ENCODE results near the gene TPTE2.
"Not testable (repeated sequence)": the region's sequence is repeated elsewhere in the genome, so short reads cannot be mapped to it uniquely, and the experiment has no call there.

The TPTE2 gene

GRCh38 chr13:19567820-19568534, 6.6 kb upstream of the TPTE2 start:
- no peak for DNase-seq (ENCODE audit: low read depth in 2 of 2, low spot score in 1 of 2)

DNA sequence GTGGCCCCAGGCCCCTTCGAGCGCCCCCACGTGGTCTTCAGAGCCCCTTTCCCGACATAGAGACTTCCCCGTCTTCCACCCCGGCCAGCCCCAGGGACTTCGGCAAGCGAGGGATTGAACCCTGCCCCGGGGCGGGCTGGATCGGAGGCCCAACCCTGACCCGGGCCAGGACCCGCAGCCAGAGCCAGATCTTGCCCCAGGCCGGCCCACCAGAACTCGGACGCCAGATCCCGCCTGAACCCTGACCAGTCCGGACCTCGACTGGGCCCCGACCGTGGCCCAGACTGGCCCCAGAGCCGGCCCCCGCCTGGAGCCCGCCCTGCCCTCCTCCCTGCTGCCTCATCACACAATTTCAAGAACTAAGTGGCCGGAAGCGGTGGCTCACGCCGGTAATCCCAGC, 253 bp upstream of the TPTE2 start:
- DNase-seq (ENCODE audit: low read depth in 2 of 2, low spot score in 1 of 2): no peak

- DNase-seq (ENCODE audit: low read depth in 2 of 2, low spot score in 1 of 2): not testable (repeated sequence)
Measured at GRCh38 chr13:19560672-19561071, 660 bp downstream of the TPTE2 start.

DNA sequence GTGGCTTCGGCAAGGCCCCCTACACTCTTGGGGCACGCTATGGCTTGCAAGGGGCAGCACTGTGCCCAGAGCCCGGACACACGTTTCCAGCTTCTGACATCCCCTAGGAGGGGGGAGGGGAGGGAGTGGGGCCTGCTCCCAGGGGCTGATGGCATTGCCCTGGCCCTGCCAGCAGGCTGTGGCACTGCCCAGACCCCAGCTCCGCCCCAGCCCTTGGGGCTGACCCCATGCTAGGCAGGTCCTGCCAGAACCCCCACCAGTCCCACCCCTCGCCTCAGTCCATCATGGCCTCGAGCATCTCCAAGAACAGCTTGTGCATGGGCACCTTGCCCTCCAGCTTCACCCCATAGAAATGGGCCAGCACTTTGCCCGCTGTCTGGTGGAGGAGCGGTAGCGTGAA, 1.6 kb downstream of the TPTE2 start:
- DNase-seq (ENCODE audit: low read depth in 2 of 2, low spot score in 1 of 2): not testable (repeated sequence)

GRCh38 chr13:19557287-19557686, 4.0 kb downstream of the TPTE2 start:
- not testable (repeated sequence) for DNase-seq (ENCODE audit: low read depth in 2 of 2, low spot score in 1 of 2)

GRCh38 chr13:19549245-19549644, 12.1 kb downstream of the TPTE2 start:
- DNase-seq (ENCODE audit: low read depth in 2 of 2, low spot score in 1 of 2): not testable (repeated sequence)

GRCh38 chr13:19525634-19526033, 35.7 kb downstream of the TPTE2 start:
- not testable (repeated sequence) for DNase-seq (ENCODE audit: low read depth in 2 of 2, low spot score in 1 of 2)

DNA sequence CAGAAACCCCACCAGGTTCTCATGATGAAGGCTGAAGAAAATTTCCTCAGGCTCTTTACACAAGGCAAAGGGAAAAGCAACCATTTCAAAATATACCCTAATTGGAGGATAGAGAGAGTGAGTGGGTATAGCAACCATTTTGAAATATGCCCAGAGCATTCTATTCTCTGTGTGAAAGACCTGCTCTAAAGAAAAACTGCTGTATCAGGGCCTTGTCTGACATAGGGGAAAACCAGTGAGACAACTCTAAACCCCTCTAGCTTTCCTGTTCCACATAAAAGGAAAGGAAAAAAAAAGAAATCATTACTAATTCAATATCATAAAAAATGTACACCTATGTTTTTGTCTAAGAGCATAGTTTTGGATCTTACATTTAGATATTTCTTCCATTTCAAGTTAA, 42.3 kb downstream of the TPTE2 start:
- DNase-seq (ENCODE audit: low read depth in 2 of 2, low spot score in 1 of 2): no peak

DNA sequence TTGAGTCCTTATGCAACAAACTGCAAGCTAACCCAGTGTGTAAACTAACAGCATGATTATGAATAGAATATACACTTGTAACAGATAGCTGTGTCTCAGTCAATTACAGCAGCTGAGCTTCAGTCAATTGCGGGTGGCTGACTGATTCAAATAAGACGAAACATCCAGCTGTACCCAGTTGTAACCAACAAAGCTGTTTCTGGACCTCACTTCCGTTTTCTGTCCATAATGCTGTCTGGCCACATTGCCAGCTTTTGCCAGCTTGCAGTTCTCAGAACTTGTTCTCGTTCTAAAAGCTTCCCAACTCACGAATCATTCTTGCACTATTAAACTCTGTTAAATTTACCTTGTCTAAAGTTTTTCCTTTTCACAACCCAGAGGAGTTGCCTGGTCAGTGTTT, 53.7 kb downstream of the TPTE2 start:
- DNase-seq (ENCODE audit: low read depth in 2 of 2, low spot score in 1 of 2): not testable (repeated sequence)

DNA sequence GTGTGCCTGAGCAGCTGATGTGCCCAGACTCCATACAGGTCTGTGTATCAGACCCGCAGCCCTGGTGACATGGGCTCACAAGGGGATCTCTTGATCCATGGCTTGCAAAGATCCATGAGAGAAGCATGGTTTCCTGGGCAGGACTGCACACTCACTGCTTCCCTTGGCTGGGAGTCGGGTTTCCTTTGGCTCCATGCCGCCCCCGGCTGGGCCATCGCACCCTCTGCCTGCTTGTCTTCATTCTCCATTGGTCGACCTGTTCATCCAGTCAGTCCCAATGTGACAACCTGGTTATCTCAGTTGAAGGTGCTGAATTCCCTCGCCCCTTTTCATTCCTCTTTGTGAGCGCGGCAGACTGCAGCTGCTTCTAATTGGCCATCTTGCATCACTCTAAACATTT, 101.2 kb downstream of the TPTE2 start:
- DNase-seq (ENCODE audit: low read depth in 2 of 2, low spot score in 1 of 2): not testable (repeated sequence)

GRCh38 chr13:19439056-19439686, 122.2 kb downstream of the TPTE2 start:
- not testable (repeated sequence) for DNase-seq (ENCODE audit: low read depth in 2 of 2, low spot score in 1 of 2)

DNA sequence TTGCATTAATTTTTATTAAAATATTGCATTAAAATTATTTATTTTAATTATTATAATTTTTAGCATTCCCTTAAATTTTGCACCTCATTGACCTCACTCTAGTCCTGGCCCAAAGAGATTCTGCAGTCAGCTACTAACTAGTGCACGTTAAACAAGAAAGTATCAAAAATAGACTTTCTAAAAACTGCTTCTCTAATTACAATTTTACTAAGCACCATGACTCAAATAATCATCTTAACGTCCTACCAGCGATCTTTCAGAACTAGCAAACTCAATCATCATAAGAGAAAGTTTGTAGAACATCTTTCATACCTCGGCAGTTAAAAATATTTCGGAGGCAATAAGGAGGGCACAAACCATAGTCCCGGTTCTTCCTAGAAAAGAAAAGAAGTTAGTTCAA, 123.6 kb downstream of the TPTE2 start:
- DNase-seq (ENCODE audit: low read depth in 2 of 2, low spot score in 1 of 2): not testable (repeated sequence)

GRCh38 chr13:19422236-19422635, 139.1 kb downstream of the TPTE2 start:
- not testable (repeated sequence) for DNase-seq (ENCODE audit: low read depth in 2 of 2, low spot score in 1 of 2)

DNA sequence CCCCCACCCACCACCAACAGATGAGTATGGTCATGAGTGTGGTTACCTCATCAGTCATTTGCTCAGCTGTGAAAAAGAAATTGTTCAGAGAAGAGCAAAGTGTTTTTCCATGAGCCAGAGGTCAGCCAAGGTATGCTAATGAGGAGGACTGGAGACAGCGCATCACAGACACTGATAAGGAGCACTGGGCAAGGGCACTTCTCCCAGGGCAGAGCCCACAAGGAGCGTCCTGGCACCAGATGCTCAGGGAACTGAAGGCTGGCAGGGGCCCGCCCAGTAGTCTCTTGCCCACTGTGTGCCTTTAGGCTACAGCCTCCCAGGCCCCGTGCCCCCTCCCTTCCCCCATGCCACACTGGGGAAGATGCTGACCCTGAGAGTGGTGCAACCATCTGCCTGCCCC, 148.8 kb downstream of the TPTE2 start:
- not testable (repeated sequence) for DNase-seq (ENCODE audit: low read depth in 2 of 2, low spot score in 1 of 2)

- not testable (repeated sequence) for DNase-seq (ENCODE audit: low read depth in 2 of 2, low spot score in 1 of 2)
Measured at GRCh38 chr13:19382746-19383511, 178.4 kb downstream of the TPTE2 start.

- DNase-seq (ENCODE audit: low read depth in 2 of 2, low spot score in 1 of 2): no peak
Measured at GRCh38 chr13:19382111-19382510, 179.2 kb downstream of the TPTE2 start.
